DMS79 (cell line): ENCODE results near the gene ITPK1.
A peak's percentile ranks its signal among the peaks of the same experiment; 100 is the strongest.

Source experiments
- DNase-seq: peaks from one replicate; lab custom pipeline; 2025; lab: John Stamatoyannopoulos, UW

Gene ITPK1

GRCh38 chr14:92934196-92935085, 181.3 kb downstream of the ITPK1 start:
- DNase-seq: no peak

GRCh38 chr14:92933481-92933880, 182.2 kb downstream of the ITPK1 start:
- DNase-seq: no peak

GRCh38 chr14:92932448-92933395, 183.0 kb downstream of the ITPK1 start:
- no peak for DNase-seq

- DNase-seq: no peak
These were observed 183.9 kb downstream of the ITPK1 start for GRCh38 chr14:92931681-92932447.

GRCh38 chr14:92930737-92931602, 184.8 kb downstream of the ITPK1 start:
- no peak for DNase-seq

GRCh38 chr14:92929689-92930608, 185.8 kb downstream of the ITPK1 start:
- DNase-seq: no peak

- DNase-seq: no peak
These were observed 186.6 kb downstream of the ITPK1 start for GRCh38 chr14:92928961-92929688.

GRCh38 chr14:92928258-92928629, 187.5 kb downstream of the ITPK1 start:
- DNase-seq: no peak

- no peak for DNase-seq
These were observed 188.1 kb downstream of the ITPK1 start for GRCh38 chr14:92927349-92928257.

GRCh38 chr14:92926931-92927330, 188.8 kb downstream of the ITPK1 start:
- no peak for DNase-seq

GRCh38 chr14:92926180-92926845, 189.4 kb downstream of the ITPK1 start:
- no peak for DNase-seq

GRCh38 chr14:92925446-92925845, 190.3 kb downstream of the ITPK1 start:
- DNase-seq: no peak

GRCh38 chr14:92924247-92924646, 191.5 kb downstream of the ITPK1 start:
- DNase-seq: peak; percentile 27

- no peak for DNase-seq
These were observed 192.0 kb downstream of the ITPK1 start for GRCh38 chr14:92923744-92924103.

- peak; percentile 72 for DNase-seq
These were observed 192.6 kb downstream of the ITPK1 start, which contains the start of gene CHGA for GRCh38 chr14:92922883-92923743. Gene CHGA (plus strand): TSS chr14:92923150. CDS start chr14:92923360, 210 bp downstream.

GRCh38 chr14:92922155-92922735, 193.5 kb downstream of the ITPK1 start:
- peak; percentile 51 for DNase-seq
